Neural progenitor cell (in vitro differentiated cells): Measurements from ENCODE around the gene PRICKLE2. TPM values are rescaled to one million over a fixed set of nuclear protein-coding genes. Genes with fewer than 3 reads are reported as not detected.
A peak's percentile ranks its signal among the peaks of the same experiment; 100 is the strongest.

Source experiments
- DNase-seq: peaks from one replicate; pipeline ENCODE4 v3.0.0-alpha.2; 2016; ENCODE audit warnings: low spot score
- H2AFZ ChIP-seq: fragments of 200-600 bp; sonication (generic); replicated peaks from 2 replicates; pipeline ENCODE4 v1.6.1; 2016; ENCODE audit warnings: antibody characterized with exemption
- H3F3A ChIP-seq: fragments of 200-600 bp; sonication (generic); 2 replicates; pipeline ENCODE4 v1.6.1; 2016; ENCODE audit warnings: antibody characterized with exemption, low read depth
- H3K27ac ChIP-seq: fragments of 200-600 bp; sonication (generic); 2 replicates; pipeline ENCODE4 v1.5.1; 2016; ENCODE audit warnings: mild to moderate bottlenecking
- H3K27me3 ChIP-seq: fragments of 200-600 bp; sonication (generic); 2 replicates; pipeline ENCODE4 v1.6.1; 2016; ENCODE audit warnings: mild to moderate bottlenecking, moderate library complexity
- H3K36me3 ChIP-seq: fragments of 200-600 bp; sonication (generic); 2 replicates; pipeline ENCODE4 v1.5.1; 2016
- H3K4me1 ChIP-seq: fragments of 200-600 bp; sonication (generic); 2 replicates; pipeline ENCODE4 v1.6.1; 2016; ENCODE audit warnings: mixed run types
- H3K4me2 ChIP-seq: fragments of 200-600 bp; sonication (generic); 2 replicates; pipeline ENCODE4 v1.6.1; 2016
- H3K4me3 ChIP-seq: fragments of 200-600 bp; sonication (generic); 2 replicates; pipeline ENCODE4 v1.5.1; 2016
- H3K79me2 ChIP-seq: fragments of 200-600 bp; sonication (generic); 2 replicates; pipeline ENCODE4 v1.6.1; 2016; ENCODE audit warnings: low read depth
- H3K9ac ChIP-seq: fragments of 200-600 bp; sonication (generic); 2 replicates; pipeline ENCODE4 v1.6.1; 2016
- H3K9me3 ChIP-seq: fragments of 200-600 bp; sonication (generic); 2 replicates; pipeline ENCODE4 v1.5.1; 2016; ENCODE audit warnings: low read depth
- H4K20me1 ChIP-seq: fragments of 200-600 bp; sonication (generic); 2 replicates; pipeline ENCODE4 v1.6.1; 2016; ENCODE audit warnings: low read depth
- H3K27ac Mint-ChIP-seq: 3 replicates; pipeline ENCODE4 v1.8.0; 2021; ENCODE audit warnings: mixed read lengths
- H3K27me3 Mint-ChIP-seq: 2 replicates; pipeline ENCODE4 v1.8.0; 2022; ENCODE audit warnings: low read depth, mild to moderate bottlenecking, inconsistent platforms, moderate library complexity, mixed read lengths; ENCODE audit not compliant: insufficient read depth
- H3K36me3 Mint-ChIP-seq: 3 replicates; pipeline ENCODE4 v1.8.0; 2021; ENCODE audit warnings: mixed read lengths
- H3K4me1 Mint-ChIP-seq: 3 replicates; pipeline ENCODE4 v1.8.0; 2021; ENCODE audit warnings: mixed read lengths
- H3K4me3 Mint-ChIP-seq: 3 replicates; pipeline ENCODE4 v1.8.0; 2021; ENCODE audit warnings: mild to moderate bottlenecking, moderate library complexity, mixed read lengths
- H3K9me3 Mint-ChIP-seq: 3 replicates; pipeline ENCODE4 v1.8.0; 2020; ENCODE audit warnings: mixed read lengths
- CTCF ChIP-seq: fragments of 200-600 bp; sonication (generic); IDR thresholded peaks from 2 replicates; pipeline ENCODE4 v1.5.1; 2017; ENCODE audit warnings: antibody characterized with exemption, mild to moderate bottlenecking
- EZH2 ChIP-seq: fragments of 200-600 bp; sonication (generic); IDR thresholded peaks from 2 replicates; pipeline ENCODE4 v1.6.1; 2017; ENCODE audit warnings: antibody characterized with exemption, mild to moderate bottlenecking, moderate library complexity
- EZH2phosphoT487 ChIP-seq: fragments of 200-600 bp; sonication (generic); IDR thresholded peaks from 2 replicates; pipeline ENCODE4 v1.6.1; 2017; ENCODE audit warnings: antibody characterized with exemption
- total RNA-seq: library from RNA; depleted of rRNA; stranded (reverse); fragments of >200 nt; gene quantifications from 2 replicates; pipeline ENCODE4 v1.2.3, GENCODE V29; 2015; ENCODE audit warnings: low replicate concordance

Gene PRICKLE2
- total RNA-seq, 1 donor from 2014 or later, result 11.5 TPM

GRCh38 chr3:64109438-64109837 lies 115.8 kb downstream of the PRICKLE2 start:
- peaks cover 15% of the 10 kb centered on the region for H4K20me1 ChIP-seq
- H3K4me1 Mint-ChIP-seq, result peaks cover 47% of the 10 kb centered on the region
- no peak overlapping the region for H2AFZ ChIP-seq
- H3K4me3 ChIP-seq, result no peak overlapping the region
- TF ChIP-seq CTCF, result no peak
- no peak for TF ChIP-seq EZH2phosphoT487
- no peak for TF ChIP-seq EZH2
- DNase-seq, result peak; percentile 18
- H3K4me1 ChIP-seq, result peaks cover 31% of the 10 kb centered on the region
- H3K4me2 ChIP-seq, result no peak overlapping the region
- peaks cover 9% of the 10 kb centered on the region for H3K9me3 Mint-ChIP-seq
- H3K9me3 ChIP-seq, result no peaks in the 10 kb centered on the region
- peaks cover 11% of the 10 kb centered on the region for H3F3A ChIP-seq
- H3K4me3 Mint-ChIP-seq, result no peak overlapping the region
- peaks cover 2% of the 10 kb centered on the region for H3K36me3 Mint-ChIP-seq
- H3K27ac ChIP-seq, result no peak overlapping the region
- H3K27me3 Mint-ChIP-seq, result peaks cover 8% of the 10 kb centered on the region
- no peaks in the 10 kb centered on the region for H3K27me3 ChIP-seq
- H3K36me3 ChIP-seq, result no peaks in the 10 kb centered on the region
- H3K27ac Mint-ChIP-seq, result peak overlapping the region; percentile 96
- H3K79me2 ChIP-seq, result no peaks in the 10 kb centered on the region
- no peak overlapping the region for H3K9ac ChIP-seq

GRCh38 chr3:64108784-64109317 lies 116.4 kb downstream of the PRICKLE2 start:
- DNase-seq, result no peak
- Histone ChIP-seq H3K4me2 (no peak overlapping the region), H3K9ac (no peak overlapping the region), H3K9me3 (no peaks in the 10 kb centered on the region), H3K4me3 (no peak overlapping the region), H3K4me1 (peaks cover 31% of the 10 kb centered on the region), H3K79me2 (no peaks in the 10 kb centered on the region), H3K36me3 (no peaks in the 10 kb centered on the region), H2AFZ (no peak overlapping the region), H4K20me1 (peaks cover 15% of the 10 kb centered on the region), H3K27ac (no peak overlapping the region), H3F3A (peaks cover 11% of the 10 kb centered on the region), H3K27me3 (no peaks in the 10 kb centered on the region)
- Mint-ChIP-seq H3K27ac (peak overlapping the region; percentile 96), H3K4me3 (no peak overlapping the region), H3K27me3 (peaks cover 8% of the 10 kb centered on the region), H3K4me1 (peaks cover 47% of the 10 kb centered on the region), H3K9me3 (peaks cover 3% of the 10 kb centered on the region), H3K36me3 (peaks cover 2% of the 10 kb centered on the region)
- no peak for TF ChIP-seq EZH2phosphoT487
- TF ChIP-seq EZH2, result no peak
- no peak for TF ChIP-seq CTCF

GRCh38 chr3:64108231-64108630 lies 117.0 kb downstream of the PRICKLE2 start:
- Histone ChIP-seq H3K9me3 (no peaks in the 10 kb centered on the region), H3K79me2 (no peaks in the 10 kb centered on the region), H3K4me1 (peaks cover 31% of the 10 kb centered on the region), H3K27ac (no peak overlapping the region), H4K20me1 (peaks cover 15% of the 10 kb centered on the region), H3K36me3 (no peaks in the 10 kb centered on the region), H3K27me3 (no peaks in the 10 kb centered on the region), H3K9ac (no peak overlapping the region), H2AFZ (no peak overlapping the region), H3K4me3 (no peak overlapping the region), H3F3A (peaks cover 11% of the 10 kb centered on the region), H3K4me2 (no peak overlapping the region)
- Mint-ChIP-seq H3K27me3 (peaks cover 8% of the 10 kb centered on the region), H3K27ac (no peak overlapping the region), H3K9me3 (peaks cover 3% of the 10 kb centered on the region), H3K4me3 (no peak overlapping the region), H3K4me1 (peaks cover 47% of the 10 kb centered on the region), H3K36me3 (peaks cover 2% of the 10 kb centered on the region)
- no peak for DNase-seq
- TF ChIP-seq CTCF (no peak), EZH2phosphoT487 (no peak), EZH2 (no peak)
